ENCODE measurements around the gene DKK1.

Gene DKK1

GRCh38 chr10:52313933-52314821 is at the start of gene DKK1:
TSS of gene DKK1 (plus strand) at chr10:52314281. CDS start at chr10:52314435, 154 bp downstream.
- no peaks in the 10 kb centered on the region for H3K36me3 ChIP-seq (ENCODE audit: insufficient read depth, low read length)
- H3K9ac ChIP-seq (ENCODE audit: insufficient read length), result no peak within 1 kb of the TSS
- TF ChIP-seq EZH2 (IDR thresholded peaks at IDR 0.05), result no peak
- DNase-seq (ENCODE audit: low read depth, low spot score), result no peak
- H3K27ac ChIP-seq, result no peak within 1 kb of the TSS
- H3K9me3 ChIP-seq (ENCODE audit: low read depth, low read length), result no peaks in the 10 kb centered on the region
- H3K4me3 ChIP-seq, result peak within 1 kb of the TSS; percentile 72

- Histone ChIP-seq H3K27ac (no peak overlapping the region), H3K9me3 (ENCODE audit: low read depth, low read length) (no peaks in the 10 kb centered on the region), H3K4me3 (no peak overlapping the region), H3K9ac (ENCODE audit: insufficient read length) (no peak overlapping the region), H3K36me3 (ENCODE audit: insufficient read depth, low read length) (no peaks in the 10 kb centered on the region)
- DNase-seq (ENCODE audit: low read depth, low spot score), result no peak
- no peak for TF ChIP-seq EZH2 (IDR thresholded peaks at IDR 0.05)
- TF ChIP-seq POLR2AphosphoS5 (IDR thresholded peaks at IDR 0.05; ENCODE audit: borderline replicate concordance, low read depth, low read length), result no peak
- no peak for TF ChIP-seq FOXP2 (optimal IDR thresholded peaks at IDR 0.05; ENCODE audit: control extremely low read depth, extremely low read length, insufficient read depth)
Observed at GRCh38 chr10:52265131-52265926, 48.8 kb upstream of the DKK1 start.

GRCh38 chr10:52266858-52267257 is 47.2 kb upstream of the DKK1 start:
- no peaks in the 10 kb centered on the region for H3K9me3 ChIP-seq (ENCODE audit: low read depth, low read length)
- H3K4me3 ChIP-seq, result no peak overlapping the region
- no peak overlapping the region for H3K27ac ChIP-seq
- no peak for TF ChIP-seq FOXP2 (optimal IDR thresholded peaks at IDR 0.05; ENCODE audit: control extremely low read depth, extremely low read length, insufficient read depth)
- no peak for TF ChIP-seq EZH2 (IDR thresholded peaks at IDR 0.05)
- no peak for TF ChIP-seq POLR2AphosphoS5 (IDR thresholded peaks at IDR 0.05; ENCODE audit: borderline replicate concordance, low read depth, low read length)
- no peak overlapping the region for H3K9ac ChIP-seq (ENCODE audit: insufficient read length)
- DNase-seq (ENCODE audit: low read depth, low spot score), result no peak
- no peaks in the 10 kb centered on the region for H3K36me3 ChIP-seq (ENCODE audit: insufficient read depth, low read length)

GRCh38 chr10:52268790-52269189 is 45.3 kb upstream of the DKK1 start:
- TF ChIP-seq POLR2AphosphoS5 (IDR thresholded peaks at IDR 0.05; ENCODE audit: borderline replicate concordance, low read depth, low read length) (no peak), EZH2 (IDR thresholded peaks at IDR 0.05) (no peak), FOXP2 (optimal IDR thresholded peaks at IDR 0.05; ENCODE audit: control extremely low read depth, extremely low read length, insufficient read depth) (no peak)
- H3K27ac ChIP-seq, result no peak overlapping the region
- H3K36me3 ChIP-seq (ENCODE audit: insufficient read depth, low read length), result no peaks in the 10 kb centered on the region
- no peak overlapping the region for H3K4me3 ChIP-seq
- no peaks in the 10 kb centered on the region for H3K9me3 ChIP-seq (ENCODE audit: low read depth, low read length)
- no peak overlapping the region for H3K9ac ChIP-seq (ENCODE audit: insufficient read length)
- no peak for DNase-seq (ENCODE audit: low read depth, low spot score)

- Histone ChIP-seq H3K36me3 (ENCODE audit: insufficient read depth, low read length) (no peaks in the 10 kb centered on the region), H3K9me3 (ENCODE audit: low read depth, low read length) (no peaks in the 10 kb centered on the region), H3K27ac (no peak overlapping the region), H3K9ac (ENCODE audit: insufficient read length) (no peak overlapping the region), H3K4me3 (no peak overlapping the region)
- TF ChIP-seq POLR2AphosphoS5 (IDR thresholded peaks at IDR 0.05; ENCODE audit: borderline replicate concordance, low read depth, low read length) (no peak), FOXP2 (optimal IDR thresholded peaks at IDR 0.05; ENCODE audit: control extremely low read depth, extremely low read length, insufficient read depth) (no peak), EZH2 (IDR thresholded peaks at IDR 0.05) (no peak)
- DNase-seq (ENCODE audit: low read depth, low spot score), result no peak
Observed at GRCh38 chr10:52269233-52269632, 44.8 kb upstream of the DKK1 start.

GRCh38 chr10:52276163-52276562 is 37.9 kb upstream of the DKK1 start:
- Histone ChIP-seq H3K4me3 (no peak overlapping the region), H3K9me3 (ENCODE audit: low read depth, low read length) (no peaks in the 10 kb centered on the region), H3K36me3 (ENCODE audit: insufficient read depth, low read length) (no peaks in the 10 kb centered on the region), H3K9ac (ENCODE audit: insufficient read length) (no peak overlapping the region), H3K27ac (no peak overlapping the region)
- no peak for TF ChIP-seq EZH2 (IDR thresholded peaks at IDR 0.05)
- no peak for TF ChIP-seq POLR2AphosphoS5 (IDR thresholded peaks at IDR 0.05; ENCODE audit: borderline replicate concordance, low read depth, low read length)
- no peak for TF ChIP-seq FOXP2 (optimal IDR thresholded peaks at IDR 0.05; ENCODE audit: control extremely low read depth, extremely low read length, insufficient read depth)
- DNase-seq (ENCODE audit: low read depth, low spot score), result no peak

GRCh38 chr10:52276986-52277385 is 37.1 kb upstream of the DKK1 start:
- H3K9ac ChIP-seq (ENCODE audit: insufficient read length), result no peak overlapping the region
- H3K36me3 ChIP-seq (ENCODE audit: insufficient read depth, low read length), result no peaks in the 10 kb centered on the region
- no peak for DNase-seq (ENCODE audit: low read depth, low spot score)
- H3K9me3 ChIP-seq (ENCODE audit: low read depth, low read length), result no peaks in the 10 kb centered on the region
- TF ChIP-seq EZH2 (IDR thresholded peaks at IDR 0.05), result no peak
- TF ChIP-seq FOXP2 (optimal IDR thresholded peaks at IDR 0.05; ENCODE audit: control extremely low read depth, extremely low read length, insufficient read depth), result no peak
- TF ChIP-seq POLR2AphosphoS5 (IDR thresholded peaks at IDR 0.05; ENCODE audit: borderline replicate concordance, low read depth, low read length), result no peak
- no peak overlapping the region for H3K4me3 ChIP-seq
- no peak overlapping the region for H3K27ac ChIP-seq

- H3K9ac ChIP-seq (ENCODE audit: insufficient read length), result no peak overlapping the region
- TF ChIP-seq POLR2AphosphoS5 (IDR thresholded peaks at IDR 0.05; ENCODE audit: borderline replicate concordance, low read depth, low read length), result no peak
- TF ChIP-seq EZH2 (IDR thresholded peaks at IDR 0.05), result no peak
- no peak for TF ChIP-seq FOXP2 (optimal IDR thresholded peaks at IDR 0.05; ENCODE audit: control extremely low read depth, extremely low read length, insufficient read depth)
- H3K27ac ChIP-seq, result no peak overlapping the region
- no peaks in the 10 kb centered on the region for H3K36me3 ChIP-seq (ENCODE audit: insufficient read depth, low read length)
- no peak for DNase-seq (ENCODE audit: low read depth, low spot score)
- H3K9me3 ChIP-seq (ENCODE audit: low read depth, low read length), result no peaks in the 10 kb centered on the region
- no peak overlapping the region for H3K4me3 ChIP-seq
Observed at GRCh38 chr10:52279546-52279945, 34.5 kb upstream of the DKK1 start.

Data from SK-N-MC (cell line).